NCI-H446 treated with DMSO at 0.1 percent for 48 hours (cell line): ENCODE measurements around the gene TBCC.
"Not testable (repeated sequence)": the region's sequence is repeated elsewhere in the genome, so short reads cannot be mapped to it uniquely, and the experiment has no call there.

ENCODE experiments used
- DNase-seq: peaks from one replicate; lab custom pipeline; 2025; lab: John Stamatoyannopoulos, UW

Gene TBCC

DNA sequence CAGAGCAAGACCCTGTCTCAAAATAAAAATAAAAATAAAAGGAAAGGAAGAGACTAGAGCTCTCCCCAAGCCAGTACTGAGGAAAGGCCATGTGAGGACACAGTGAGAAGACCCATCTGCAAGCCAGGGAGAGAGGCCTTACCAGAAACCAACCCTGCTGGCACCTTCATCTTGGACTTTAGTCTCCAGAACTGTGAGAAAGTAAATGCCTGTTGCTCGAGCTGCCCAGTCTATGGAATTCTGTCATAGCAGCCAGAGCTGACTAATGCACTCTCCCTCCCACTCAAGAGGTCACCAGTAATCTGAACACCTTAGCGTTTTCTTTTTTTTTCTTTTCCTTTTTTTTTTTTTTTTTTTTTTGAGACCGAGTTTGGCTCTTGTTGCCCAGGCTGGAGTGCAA, 16.2 kb downstream of the TBCC start:
- DNase-seq = no peak

DNA sequence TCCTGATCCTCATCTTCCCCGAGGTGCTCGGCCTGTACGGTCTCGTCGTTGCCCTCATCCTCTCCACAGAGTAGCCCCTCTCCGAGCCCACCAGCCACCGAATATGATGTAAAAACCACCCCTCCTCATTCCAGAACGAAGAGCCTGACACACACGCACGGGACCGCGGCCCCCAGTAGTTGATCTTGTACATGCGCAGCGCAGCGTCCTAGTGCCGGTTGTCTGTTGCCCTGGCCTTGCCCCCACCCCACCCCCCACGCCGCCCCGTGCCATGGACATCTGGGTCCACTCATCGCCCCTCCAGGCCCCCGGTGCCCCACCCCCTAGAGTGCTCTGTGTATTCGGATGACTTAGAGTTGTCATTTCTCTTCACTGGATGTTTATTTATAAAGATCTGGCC, 18.3 kb downstream of the TBCC start:
- DNase-seq = no peak

GRCh38 chr6:42727087-42727611, 18.8 kb downstream of the TBCC start:
- DNase-seq = no peak

DNA sequence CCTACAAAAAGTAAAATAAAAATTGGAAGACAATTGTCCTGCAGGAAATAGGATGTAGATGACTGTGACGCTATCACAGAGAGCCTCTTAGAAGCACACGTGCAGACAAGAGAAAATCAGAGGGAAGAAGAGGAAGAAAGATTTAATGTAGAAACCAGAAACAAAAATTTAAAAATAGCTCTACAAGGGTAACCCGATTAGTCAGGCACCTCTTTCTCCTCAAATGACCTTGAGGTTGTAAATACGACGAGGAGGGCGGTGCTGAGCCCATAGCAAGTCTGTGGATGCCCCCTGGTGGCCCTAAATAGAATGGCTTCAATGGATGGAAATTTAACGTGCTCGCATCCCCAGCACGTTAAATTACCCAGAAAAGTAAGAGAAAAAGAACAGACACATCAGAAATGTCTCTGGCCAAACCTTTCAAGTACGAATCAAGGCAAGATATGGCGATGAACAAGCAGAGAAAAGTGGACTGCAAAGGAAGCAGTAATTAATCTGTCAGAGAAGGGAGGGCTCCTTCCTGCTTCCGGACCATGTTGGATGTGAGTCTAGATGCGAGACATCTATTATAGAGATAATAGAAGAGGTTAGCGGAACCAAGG, 19.3 kb downstream of the TBCC start:
- DNase-seq = peak; percentile 61

- no peak for DNase-seq
These were observed 19.9 kb downstream of the TBCC start for GRCh38 chr6:42726026-42726425.

DNA sequence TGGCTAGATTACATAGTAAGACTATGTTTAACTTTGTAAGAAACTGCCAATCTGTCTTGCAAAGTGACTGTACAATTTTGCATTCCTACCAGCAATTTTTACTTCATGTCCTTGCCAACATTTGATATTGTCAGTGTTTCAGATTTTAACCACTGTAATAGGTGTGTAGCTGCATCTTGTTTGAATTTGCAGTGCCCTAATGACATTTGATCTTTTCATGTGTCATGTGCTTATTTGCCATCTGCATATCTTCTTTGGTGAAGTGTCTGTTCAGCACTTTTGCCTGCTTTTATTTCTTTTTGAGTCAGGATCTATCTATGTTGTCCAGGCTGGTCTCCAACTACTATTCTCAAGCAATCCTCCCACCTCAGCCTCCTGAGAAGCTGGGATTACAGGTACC, 21.1 kb downstream of the TBCC start:
- DNase-seq = no peak

GRCh38 chr6:42722497-42722896, 23.4 kb downstream of the TBCC start, which contains the start of gene PRPH2:
Gene PRPH2, minus strand, starts transcription at chr6:42722597. Its CDS starts 263 bp downstream, at chr6:42722334.
- no peak for DNase-seq

GRCh38 chr6:42720739-42721138, 25.2 kb downstream of the TBCC start:
- DNase-seq = no peak

GRCh38 chr6:42715871-42716270, 30.0 kb downstream of the TBCC start:
- no peak for DNase-seq

- no peak for DNase-seq
These were observed 31.7 kb downstream of the TBCC start for GRCh38 chr6:42714098-42714761.

DNA sequence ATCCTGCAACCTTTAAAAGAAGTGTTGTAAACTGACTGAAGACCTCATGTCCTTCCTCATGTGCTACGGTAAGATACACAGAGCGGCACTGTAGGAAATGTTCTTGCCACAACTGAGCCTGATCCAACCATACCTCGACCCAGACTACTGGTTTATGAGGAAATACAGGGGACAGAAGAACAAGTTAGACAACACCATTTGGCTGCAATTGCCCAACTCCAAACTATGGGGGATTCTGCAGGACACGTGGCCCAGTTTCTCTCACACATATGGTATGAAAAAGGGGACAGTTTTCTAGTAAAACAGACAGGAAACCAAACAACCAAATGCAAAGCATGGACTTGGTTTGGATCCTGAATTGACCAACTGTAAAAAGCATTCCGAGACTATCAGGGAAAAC, 34.0 kb downstream of the TBCC start:
- no peak for DNase-seq

DNA sequence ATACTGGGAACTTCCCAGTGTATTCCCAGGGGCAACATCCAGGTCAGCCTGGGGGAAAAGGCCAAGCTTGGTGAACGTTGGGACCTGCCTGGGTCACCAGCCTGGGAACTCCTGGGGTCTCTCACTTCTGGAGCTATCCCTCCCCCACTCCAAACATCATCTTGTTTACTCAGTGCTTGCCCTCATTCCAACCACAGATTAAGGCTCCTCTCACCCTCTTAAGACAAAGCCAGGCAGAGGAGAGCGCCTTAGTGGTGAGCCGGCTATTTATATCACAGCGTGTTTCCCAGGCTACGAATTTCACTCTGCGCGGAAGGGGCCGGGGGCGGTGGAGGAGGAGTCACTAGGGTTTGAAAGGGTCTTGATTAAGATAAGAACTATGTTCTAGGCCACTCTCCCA, 35.6 kb downstream of the TBCC start:
- DNase-seq = no peak

GRCh38 chr6:42709871-42710270, 36.0 kb downstream of the TBCC start:
- no peak for DNase-seq

DNA sequence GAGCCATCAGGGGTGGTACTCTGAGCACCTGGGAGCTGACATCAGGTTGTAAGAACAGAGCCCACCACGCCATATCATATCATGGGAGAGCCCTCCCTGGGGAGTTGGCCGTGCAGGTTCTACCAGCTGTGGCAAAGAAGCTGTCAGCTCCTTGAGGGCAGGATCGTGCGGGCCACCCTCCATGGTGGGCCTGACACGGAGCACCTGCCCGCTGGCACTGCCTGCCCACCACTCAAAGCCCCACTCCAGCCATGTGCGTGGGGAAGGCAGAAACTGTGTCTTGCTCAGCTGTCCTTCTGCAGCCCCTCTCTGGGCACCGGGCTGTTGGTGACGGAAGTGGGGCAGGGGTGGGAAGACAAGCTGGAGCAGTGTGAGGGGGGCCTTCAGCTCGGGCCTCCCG, 37.8 kb downstream of the TBCC start:
- no peak for DNase-seq

DNA sequence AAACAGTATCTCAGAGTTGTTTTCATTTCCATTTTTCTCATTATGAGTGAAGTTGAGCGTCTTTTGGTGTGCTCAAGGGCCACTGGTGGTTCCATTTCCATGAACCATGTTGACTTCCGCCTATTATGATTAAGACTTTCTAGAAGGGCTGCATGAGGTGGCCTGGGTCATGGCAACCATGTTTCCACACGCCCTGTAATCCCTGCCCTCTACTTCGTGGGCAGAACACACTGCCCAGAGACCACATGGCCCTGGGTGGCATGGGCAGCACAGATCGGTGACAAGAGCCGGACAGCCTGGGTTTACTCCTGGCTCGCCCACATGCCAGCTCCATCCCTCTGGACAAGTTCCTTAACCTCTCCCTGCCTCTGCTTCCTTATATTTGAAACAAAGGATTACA, 38.3 kb downstream of the TBCC start:
- DNase-seq = no peak

- DNase-seq = no peak
These were observed 40.9 kb downstream of the TBCC start for GRCh38 chr6:42704937-42705374.

DNA sequence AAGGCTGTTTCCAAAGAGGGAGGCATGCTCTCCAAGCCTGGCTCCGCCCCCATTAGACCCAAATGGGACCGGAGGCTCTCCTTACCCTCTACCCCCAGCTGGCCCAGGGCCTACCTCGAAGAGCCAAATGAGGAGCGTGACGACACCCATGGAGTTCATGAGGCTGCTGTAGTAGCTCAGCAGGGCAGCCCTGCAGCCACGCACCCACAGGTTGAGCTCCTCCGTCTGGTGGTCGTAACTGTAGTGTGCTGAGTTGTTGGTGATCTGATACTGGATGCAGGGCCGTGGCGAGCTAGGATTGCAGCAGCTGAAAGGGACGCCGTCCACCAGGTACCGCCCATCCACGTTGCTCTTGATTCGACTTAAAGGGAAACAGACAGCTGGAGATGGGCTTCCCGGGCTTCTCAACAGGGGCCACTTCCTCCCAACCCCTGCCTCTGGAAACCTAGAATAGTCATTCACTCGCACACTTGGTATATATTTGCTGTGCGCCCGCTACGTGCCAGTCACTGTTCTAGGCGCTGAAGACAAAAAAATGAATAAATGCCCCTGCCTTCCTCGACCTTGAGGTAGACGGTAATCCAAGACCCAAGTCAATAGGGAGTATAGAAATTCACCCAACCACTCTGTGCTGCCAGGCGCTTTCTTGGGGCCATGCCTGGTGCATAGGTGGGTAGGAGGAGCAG, 41.5 kb downstream of the TBCC start:
- no peak for DNase-seq

- not testable (repeated sequence) for DNase-seq
These were observed 43.1 kb downstream of the TBCC start for GRCh38 chr6:42702786-42703185.

GRCh38 chr6:42702200-42702599, 43.7 kb downstream of the TBCC start:
- DNase-seq = no peak

GRCh38 chr6:42698217-42698616, 47.7 kb downstream of the TBCC start:
- DNase-seq = no peak

- DNase-seq = no peak
These were observed 48.6 kb downstream of the TBCC start for GRCh38 chr6:42697268-42697655.

DNA sequence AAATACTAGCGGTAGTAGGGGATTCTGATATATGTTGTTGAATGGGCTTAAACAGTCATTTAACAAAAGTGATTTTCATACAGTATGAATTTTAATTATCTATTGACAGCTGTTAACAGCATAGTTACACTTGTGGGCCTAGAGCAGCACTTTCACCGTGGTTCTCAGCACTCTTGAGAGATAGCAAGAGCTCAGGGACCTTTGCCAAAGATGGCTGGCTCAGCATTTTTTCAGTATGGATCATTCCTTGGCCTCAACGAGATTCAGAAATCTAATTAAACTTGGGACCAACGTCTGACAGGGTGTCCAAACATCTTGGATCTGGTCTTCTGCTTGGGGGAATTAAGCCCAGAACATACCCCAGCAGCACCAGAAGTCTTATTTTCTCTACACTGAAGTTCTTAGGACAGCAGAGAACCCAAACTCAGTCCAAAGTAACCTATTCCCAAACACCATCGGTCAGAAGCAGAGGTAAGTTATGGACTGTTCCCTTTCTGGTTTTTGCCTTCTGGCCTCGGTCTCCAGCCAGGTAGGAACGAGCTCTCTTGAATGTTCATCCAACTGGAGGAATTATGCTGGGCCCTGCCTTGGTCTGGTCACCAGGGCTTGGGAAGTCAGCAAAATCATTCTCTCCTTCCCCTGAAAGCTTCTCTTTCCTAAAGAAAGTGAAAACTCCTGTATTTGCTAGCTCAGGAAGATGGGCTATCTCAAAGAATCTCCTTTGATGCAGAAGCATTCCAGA, 49.2 kb downstream of the TBCC start:
- DNase-seq = no peak
